ENCODE results near the gene PEMT. TPM values are rescaled to one million over a fixed set of nuclear protein-coding genes. Genes with fewer than 3 reads are reported as not detected.

The PEMT gene
- total and polyA plus RNA-seq, 4 donors = 18.7 to 59.1 (median 34.4) TPM

- DNase-seq (no peak), ATAC-seq (ENCODE audit: insufficient read depth, low FRiP score) (no peak)
- no peak overlapping the region for H3K27ac ChIP-seq (ENCODE audit: low read depth in 1 of 2, low read length in 1 of 2)
- H3K36me3 ChIP-seq (ENCODE audit: control insufficient read depth in 4 of 4, insufficient read depth in 4 of 4, low read length in 4 of 4) = no peaks in the 10 kb centered on the region
- H3K4me3 ChIP-seq = no peak overlapping the region
- no peaks in the 10 kb centered on the region for H3K27me3 ChIP-seq (ENCODE audit: control insufficient read depth in 3 of 3, insufficient read depth in 3 of 3, low read length in 2 of 3)
- WGBS, 2 donors = 96% methylated on average over 22 of the region's 22 CpGs
- H3K4me1 ChIP-seq (ENCODE audit: control insufficient read depth in 5 of 5, insufficient read depth in 5 of 5, low read length in 5 of 5) = peaks cover 0 to 14% (median 10%) of the 10 kb centered on the region in 5 donors
- H3K9me3 ChIP-seq (ENCODE audit: control insufficient read depth in 4 of 4, insufficient read depth in 3 of 4, low read length in 3 of 4) = no peaks in the 10 kb centered on the region
- no peak overlapping the region for H3K9ac ChIP-seq (ENCODE audit: insufficient read depth in 1 of 2, low read length in 2 of 2)
- no peak for TF ChIP-seq CTCF (IDR thresholded peaks at IDR 0.05; ENCODE audit: control extremely low read depth, extremely low read depth)
These were observed 48.4 kb downstream of the PEMT start for GRCh38 chr17:17542906-17543635.

- Histone ChIP-seq H3K4me1 (ENCODE audit: control insufficient read depth in 5 of 5, insufficient read depth in 5 of 5, low read length in 5 of 5) (peaks cover 0 to 20% (median 13%) of the 10 kb centered on the region in 5 donors), H3K36me3 (ENCODE audit: control insufficient read depth in 4 of 4, insufficient read depth in 4 of 4, low read length in 4 of 4) (no peaks in the 10 kb centered on the region), H3K9ac (ENCODE audit: insufficient read depth in 1 of 2, low read length in 2 of 2) (no peak overlapping the region), H3K9me3 (ENCODE audit: control insufficient read depth in 4 of 4, insufficient read depth in 3 of 4, low read length in 3 of 4) (no peaks in the 10 kb centered on the region), H3K4me3 (no peak overlapping the region), H3K27me3 (ENCODE audit: control insufficient read depth in 3 of 3, insufficient read depth in 3 of 3, low read length in 2 of 3) (no peaks in the 10 kb centered on the region), H3K27ac (ENCODE audit: low read depth in 1 of 2, low read length in 1 of 2) (no peak overlapping the region)
- ATAC-seq (ENCODE audit: insufficient read depth, low FRiP score) (no peak), DNase-seq (no peak)
- TF ChIP-seq CTCF (IDR thresholded peaks at IDR 0.05; ENCODE audit: control extremely low read depth, extremely low read depth) = no peak
- WGBS, 2 donors = 73 to 84% methylated on average over 5 of the region's 5 CpGs
These were observed 49.9 kb downstream of the PEMT start for GRCh38 chr17:17541640-17542001.

- Histone ChIP-seq H3K36me3 (ENCODE audit: control insufficient read depth in 4 of 4, insufficient read depth in 4 of 4, low read length in 4 of 4) (no peaks in the 10 kb centered on the region), H3K27me3 (ENCODE audit: control insufficient read depth in 3 of 3, insufficient read depth in 3 of 3, low read length in 2 of 3) (no peaks in the 10 kb centered on the region), H3K9ac (ENCODE audit: insufficient read depth in 1 of 2, low read length in 2 of 2) (no peak overlapping the region), H3K27ac (ENCODE audit: low read depth in 1 of 2, low read length in 1 of 2) (no peak overlapping the region), H3K4me1 (ENCODE audit: control insufficient read depth in 5 of 5, insufficient read depth in 5 of 5, low read length in 5 of 5) (peaks cover 0 to 20% (median 14%) of the 10 kb centered on the region in 5 donors), H3K4me3 (no peak overlapping the region), H3K9me3 (ENCODE audit: control insufficient read depth in 4 of 4, insufficient read depth in 3 of 4, low read length in 3 of 4) (no peaks in the 10 kb centered on the region)
- ATAC-seq (ENCODE audit: insufficient read depth, low FRiP score) = no peak
- DNase-seq = no peak
- 84 to 86% methylated on average over 23 of the region's 23 CpGs for WGBS, 2 donors
- no peak for TF ChIP-seq CTCF (IDR thresholded peaks at IDR 0.05; ENCODE audit: control extremely low read depth, extremely low read depth)
These were observed 50.4 kb downstream of the PEMT start for GRCh38 chr17:17540935-17541639.

Data from lung (tissue), 12 donors.